ENCODE data around the gene CD300C. TPM values are rescaled to one million over a fixed set of nuclear protein-coding genes. Genes with fewer than 3 reads are reported as not detected.
"Not testable (repeated sequence)": the region's sequence is repeated elsewhere in the genome, so short reads cannot be mapped to it uniquely, and the experiment has no call there.

CD300C gene
- total RNA-seq, 1 donor from 2014 or later: 0.16 TPM

DNA sequence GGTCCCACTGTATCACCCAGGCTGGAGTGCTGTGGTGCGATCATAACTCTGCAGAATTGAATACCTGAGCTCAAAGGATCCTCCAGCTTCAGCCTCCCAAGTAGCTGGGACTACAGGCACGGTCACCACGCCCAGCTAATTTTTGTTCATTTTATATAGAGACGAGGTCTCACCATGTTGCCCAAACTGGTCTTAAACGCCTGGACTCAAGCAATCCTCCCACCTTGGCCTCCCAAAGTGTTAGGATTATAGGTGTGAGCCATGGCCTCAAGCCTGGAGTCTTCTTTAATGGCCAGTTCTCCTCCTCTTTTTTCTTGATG lies 15.1 kb downstream of the CD300C start:
- no peak for ATAC-seq

DNA sequence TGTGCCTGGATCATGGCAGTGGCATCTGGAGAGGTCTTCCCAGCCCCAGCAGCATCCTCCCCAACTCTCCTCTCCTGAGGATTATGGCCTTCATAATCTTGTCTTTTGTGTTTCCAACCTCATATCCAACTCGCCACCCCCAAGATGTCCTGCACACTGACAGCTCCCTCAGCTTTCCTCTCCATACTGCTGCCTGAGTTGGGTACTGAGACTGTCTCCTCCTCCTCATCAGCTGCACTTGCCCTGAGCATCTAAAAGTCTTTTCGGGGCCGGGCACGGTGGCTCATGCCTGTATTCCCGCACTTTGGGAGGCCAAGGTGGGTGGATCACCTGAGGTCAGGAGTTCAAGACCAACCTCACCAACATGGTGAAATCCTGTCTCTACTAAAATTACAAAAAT lies 16.7 kb downstream of the CD300C start:
- no peak for ATAC-seq

DNA sequence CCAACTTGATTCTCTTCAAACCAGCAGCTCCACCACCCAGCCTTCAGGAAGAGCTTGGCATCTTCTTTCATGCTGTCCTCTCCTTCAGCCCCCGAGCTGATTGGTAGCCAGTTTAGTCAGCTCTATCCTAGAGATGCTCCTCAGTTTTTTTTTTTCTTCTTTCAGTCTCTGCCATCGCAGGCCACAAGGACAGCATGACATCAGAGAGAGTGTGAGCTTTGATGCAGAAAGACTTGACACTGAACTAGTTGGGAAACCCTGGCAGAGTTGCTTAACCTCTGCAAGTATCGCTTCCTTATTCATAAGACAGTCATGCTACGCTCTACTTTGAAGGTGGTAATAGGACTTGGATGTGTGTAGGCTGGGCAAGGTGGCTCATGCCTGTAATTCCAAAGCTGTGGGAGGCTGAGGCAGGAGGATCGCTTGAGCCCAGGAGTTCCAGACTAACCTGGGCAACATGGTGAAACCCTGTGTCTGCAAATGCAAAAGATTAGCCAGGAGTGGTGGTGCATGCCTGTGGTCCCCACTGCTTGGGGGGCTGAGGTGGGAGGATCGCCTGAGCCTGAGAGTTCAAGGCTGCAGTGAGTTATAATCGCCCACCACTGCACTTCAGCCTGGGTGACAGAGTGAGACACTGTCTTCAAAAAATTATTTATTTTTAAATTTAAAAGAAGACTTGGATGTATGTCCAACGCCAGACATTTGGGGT lies 17.3 kb downstream of the CD300C start:
- ATAC-seq: peak; percentile 47

DNA sequence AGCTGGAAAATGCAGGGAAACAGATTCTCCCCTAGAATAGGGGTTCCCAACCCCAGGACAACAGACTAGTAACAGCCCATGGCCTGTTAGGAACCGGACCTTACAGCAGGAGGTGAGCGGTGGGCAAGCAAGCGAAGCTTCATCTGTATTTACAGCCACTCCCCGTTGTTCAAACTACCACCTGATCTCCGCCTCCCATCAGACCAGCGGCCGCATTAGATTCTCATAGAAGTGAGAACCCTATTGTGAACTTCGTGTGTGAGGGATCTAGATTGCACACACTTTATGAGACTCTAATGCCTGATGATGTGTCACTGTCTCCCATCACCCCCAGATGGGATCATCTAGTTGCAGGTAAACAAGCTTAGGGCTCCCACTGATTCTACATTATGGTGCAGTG lies 18.2 kb downstream of the CD300C start:
- no peak for ATAC-seq

DNA sequence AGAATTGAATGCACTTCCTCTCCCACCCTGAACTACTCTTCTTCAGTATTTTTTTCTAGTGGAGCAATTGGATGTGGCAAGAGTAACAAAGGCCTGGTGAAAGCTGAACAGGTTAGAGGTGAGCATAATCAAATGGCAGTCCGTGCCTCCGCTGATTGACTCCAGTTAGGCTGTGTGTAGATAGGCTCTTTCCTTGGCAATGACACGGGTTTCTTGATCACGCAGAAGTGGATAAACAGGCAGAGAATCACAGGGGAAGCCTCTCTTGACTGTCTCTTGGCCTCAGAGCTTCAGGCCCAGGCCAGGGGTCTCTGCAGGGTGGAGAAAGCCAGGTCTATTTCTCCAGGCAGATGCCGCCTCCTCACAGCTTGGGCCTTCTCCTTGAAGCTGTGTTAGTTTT lies 18.8 kb downstream of the CD300C start:
- ATAC-seq: no peak

DNA sequence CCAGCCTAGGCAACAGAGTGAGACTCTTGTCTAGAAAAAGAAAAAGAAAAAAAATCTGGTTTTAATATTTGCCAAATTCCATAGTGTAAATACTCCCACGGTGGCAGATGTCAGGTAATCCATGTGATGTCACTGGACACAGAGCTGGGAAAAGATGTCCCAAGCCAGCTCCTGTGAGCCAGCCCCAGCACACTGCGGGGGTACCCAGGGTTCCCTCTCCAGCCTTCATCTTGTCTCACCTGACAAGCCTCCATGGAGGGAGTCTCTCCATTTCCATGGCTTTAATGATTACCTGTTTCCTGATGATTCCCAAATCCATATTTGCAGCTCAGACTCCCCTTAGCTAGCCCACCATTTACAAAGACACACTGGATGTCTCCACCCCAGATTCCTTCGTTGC lies 19.2 kb downstream of the CD300C start:
- ATAC-seq: no peak

DNA sequence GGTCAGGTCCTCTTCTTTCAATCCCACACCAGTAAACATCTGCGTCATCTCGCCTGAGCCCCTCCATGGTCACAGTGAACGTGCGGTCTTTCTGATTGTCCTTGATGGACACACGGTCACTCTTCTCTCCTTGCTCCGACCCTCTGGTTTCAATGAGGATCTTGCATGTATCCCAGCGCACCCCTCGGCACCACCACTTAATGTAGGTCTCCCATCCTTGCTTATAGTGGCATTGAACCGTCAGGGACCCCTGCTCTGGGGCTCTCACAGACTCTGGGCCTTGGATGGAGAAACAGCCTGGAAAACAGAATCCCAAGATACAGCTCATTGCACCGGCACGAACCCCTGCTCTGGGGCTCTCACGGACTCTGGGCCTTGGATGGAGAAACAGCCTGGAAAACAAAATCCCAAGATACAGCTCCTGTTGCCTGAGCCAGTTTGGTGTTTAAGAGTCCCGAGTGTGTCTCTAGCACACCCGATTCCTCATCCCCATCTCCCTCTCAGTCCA lies 20.1 kb downstream of the CD300C start:
- no peak for ATAC-seq

DNA sequence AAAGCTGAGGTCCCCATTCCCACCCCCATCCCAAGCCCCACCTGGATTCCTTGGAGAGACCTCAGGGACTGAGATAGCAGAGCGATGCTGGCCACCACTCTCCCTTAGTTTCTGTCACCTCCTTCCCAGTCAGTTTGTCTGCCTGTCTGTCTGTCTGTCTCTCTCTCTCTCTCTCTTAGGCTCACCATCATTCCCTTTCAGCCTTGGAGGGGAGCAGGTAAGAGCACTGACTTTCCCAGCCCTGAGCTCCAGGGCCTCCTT lies 20.5 kb downstream of the CD300C start:
- ATAC-seq: no peak

DNA sequence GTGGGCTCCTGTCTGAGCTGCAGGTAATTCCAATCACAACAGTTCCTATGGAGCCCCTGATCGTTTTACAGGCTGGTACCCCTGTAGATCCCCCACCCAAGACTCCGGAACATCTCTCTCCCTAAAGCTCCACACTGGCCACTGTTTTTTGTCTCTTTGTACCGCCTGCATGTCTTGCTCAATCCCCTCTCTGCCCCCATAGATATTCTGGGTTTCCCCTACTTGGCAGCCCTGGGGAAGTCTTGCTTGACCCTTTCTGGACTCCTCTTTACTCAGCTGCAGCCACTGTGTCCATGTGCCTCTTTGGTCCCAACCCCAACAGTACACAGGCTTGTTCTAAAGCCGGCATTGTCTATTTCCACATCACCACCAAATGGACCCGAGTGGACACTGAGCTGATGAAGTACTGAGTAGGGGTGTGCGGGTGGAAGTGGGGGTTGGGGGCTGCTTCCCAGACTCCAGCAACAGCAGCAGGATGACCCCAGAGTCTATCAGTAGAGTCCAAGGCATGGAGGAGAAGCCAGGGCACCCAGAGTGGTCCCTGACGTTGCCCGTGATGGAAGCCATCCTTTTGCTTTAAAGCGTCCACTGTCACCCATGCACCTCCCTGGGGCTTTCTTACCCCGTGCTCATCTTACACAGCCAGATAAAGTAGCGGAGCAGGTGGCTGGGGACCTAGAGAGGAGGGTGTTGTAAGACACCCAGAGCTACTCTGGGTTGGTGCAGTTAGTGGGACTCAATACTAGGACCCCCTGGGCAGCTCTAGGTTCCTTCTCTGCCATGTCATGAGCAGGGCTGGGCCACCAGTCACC lies 21.1 kb downstream of the CD300C start:
- ATAC-seq: no peak

DNA sequence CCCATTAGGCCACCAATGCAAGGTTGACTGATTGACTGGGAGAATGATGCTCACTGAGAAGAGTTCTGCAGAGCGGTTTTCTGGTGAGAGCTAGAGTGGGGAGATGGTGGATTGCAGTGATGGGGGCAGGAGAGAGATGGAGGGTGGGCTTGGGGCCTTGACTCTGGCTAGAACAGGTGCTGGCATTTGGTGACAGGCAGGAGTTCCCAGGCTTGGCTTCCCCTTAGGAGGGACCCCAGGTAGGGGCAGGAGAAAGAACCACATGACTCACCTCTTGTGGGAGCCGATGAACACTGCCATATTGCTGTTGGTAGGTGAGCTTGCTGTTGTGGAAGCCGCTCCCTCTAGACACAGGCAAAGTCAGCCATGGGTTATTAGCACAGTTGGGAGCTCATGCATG lies 22.6 kb downstream of the CD300C start:
- ATAC-seq: no peak

DNA sequence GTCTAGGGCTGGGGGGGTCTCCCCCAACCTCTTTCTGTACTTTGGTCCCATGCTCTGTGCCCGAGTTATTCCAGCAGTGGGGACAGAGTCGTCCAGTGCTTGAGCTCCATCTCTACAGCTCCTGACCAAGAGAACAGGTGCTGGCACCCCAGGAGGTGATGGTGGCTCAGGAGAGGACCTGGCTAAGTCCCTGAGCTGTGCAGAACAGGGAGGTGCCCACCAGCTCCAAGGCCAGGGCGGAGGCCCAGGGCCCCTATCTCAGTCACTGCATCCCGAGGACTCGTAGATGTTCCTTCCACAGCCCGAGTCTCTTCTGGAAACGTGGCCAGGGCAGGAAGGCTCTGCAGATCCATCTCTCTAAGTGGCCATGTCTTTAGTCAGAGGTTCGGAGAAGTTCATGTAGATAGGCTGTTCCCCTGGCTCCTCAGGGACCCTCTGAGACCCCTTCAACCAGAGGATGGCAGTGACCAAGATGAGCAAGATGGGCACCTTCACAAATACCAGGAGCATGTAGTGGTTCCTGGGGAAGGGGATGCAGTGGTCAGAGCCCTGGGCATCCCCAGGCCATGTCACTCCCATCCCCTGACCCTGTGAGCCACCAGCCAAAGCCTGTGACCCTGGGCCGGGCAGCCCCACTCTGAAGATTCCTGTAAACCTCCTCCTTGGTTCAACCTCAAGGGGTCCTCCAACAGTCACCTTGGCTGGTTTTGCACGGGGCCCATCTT lies 23.4 kb downstream of the CD300C start:
- ATAC-seq: no peak

DNA sequence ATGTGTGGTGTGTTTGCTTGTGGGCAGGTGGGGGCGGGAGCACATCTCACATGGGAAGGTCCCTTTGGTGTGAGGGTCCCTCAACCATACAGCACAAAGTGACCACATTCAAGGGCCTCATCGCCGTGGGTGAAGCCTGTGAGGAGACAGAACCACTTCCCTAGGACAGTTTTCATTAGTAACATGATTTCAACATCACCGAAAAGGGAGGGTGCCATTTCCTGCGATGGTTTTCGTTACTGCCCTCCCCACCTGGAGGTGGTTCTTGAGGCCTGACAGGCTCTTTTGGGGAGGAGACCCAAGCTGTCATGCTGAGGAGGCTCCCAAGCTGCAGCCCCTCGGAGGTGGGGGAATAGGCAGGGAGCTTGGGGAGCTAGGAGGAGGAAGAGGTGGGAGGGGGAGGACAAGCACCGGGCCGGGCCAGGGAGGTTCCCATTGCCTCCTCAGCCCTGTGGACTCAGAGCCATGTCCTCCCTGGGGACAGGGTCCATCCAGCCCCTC lies 24.2 kb downstream of the CD300C start:
- no peak for ATAC-seq

DNA sequence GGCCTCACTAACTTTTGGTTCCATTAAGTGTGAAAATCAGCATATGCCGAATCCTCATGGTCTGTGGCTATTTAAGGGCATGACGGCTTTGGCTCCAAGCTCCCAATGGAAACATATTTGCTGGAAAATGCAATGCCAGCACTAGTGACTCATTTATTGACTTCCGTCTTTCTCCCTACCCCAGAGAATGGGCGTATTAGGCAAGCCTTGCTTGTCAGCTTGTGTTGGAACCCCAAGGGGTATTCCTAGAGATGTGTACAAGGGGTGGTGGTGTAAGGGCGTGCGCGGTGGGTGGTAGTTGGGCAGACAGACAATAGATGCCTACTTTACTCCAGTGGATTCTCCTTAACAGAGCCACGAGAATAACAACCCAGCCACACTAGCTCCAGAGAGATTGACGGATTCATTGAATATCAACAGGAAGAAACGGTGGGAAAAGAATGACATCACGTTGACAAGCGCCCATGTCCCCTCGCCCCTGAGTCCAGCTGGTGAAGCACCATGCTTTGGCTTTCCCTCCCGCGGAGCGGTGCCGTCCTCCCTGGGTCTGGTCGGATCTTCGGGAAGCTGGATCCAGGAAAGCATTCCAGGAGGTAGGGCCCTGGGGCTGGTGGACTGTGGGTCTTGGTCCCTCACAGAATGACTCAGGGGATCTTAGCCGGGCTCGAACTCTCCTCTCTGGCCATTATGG lies 25.0 kb downstream of the CD300C start:
- no peak for ATAC-seq

DNA sequence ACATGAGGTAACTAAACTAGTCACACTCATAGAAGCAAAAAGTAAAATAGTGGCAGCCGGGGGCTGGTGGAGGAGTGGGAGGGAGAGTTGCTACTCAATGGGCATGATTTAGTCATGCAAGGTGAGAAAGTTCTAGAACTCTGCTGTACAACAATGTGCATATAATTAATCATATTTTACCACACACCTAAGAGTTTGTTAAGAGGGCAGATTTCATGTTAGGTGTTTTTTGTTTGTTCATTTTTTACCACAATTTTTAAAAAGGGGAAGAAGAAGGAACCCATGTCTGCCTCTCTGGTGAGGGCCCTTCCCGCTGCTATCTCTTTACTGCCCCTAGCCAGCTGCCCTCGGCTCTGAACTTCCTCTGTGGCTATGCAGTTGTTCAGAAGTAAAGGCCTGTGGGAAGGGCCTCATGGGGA lies 25.9 kb downstream of the CD300C start:
- no peak for ATAC-seq

DNA sequence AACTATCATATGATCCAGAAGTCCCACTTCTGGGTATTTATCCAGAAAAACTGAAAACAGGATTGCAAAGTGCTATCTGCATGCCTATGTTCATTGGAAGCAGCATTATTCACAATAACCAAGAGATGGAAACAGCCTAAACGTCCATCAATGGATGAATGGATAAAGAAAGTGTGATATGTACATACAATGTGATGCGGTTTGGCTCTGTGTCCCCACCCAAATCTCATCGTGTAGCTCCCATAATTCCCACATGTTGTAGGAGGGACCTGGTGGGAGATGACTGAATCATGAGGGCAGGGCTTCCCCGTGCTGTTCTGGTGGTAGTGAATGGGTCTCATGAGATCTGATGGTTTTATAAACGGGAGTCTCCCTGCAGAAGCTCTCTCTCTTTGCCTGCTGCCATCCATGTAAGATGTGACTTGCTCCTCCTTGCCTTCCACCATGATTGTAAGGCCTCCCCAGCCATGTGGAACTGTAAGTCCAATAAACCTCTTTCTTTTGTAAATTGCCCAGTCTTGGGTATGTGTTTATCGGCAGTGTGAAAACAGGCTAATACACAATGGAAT lies 27.4 kb downstream of the CD300C start:
- ATAC-seq: not testable (repeated sequence)

DNA sequence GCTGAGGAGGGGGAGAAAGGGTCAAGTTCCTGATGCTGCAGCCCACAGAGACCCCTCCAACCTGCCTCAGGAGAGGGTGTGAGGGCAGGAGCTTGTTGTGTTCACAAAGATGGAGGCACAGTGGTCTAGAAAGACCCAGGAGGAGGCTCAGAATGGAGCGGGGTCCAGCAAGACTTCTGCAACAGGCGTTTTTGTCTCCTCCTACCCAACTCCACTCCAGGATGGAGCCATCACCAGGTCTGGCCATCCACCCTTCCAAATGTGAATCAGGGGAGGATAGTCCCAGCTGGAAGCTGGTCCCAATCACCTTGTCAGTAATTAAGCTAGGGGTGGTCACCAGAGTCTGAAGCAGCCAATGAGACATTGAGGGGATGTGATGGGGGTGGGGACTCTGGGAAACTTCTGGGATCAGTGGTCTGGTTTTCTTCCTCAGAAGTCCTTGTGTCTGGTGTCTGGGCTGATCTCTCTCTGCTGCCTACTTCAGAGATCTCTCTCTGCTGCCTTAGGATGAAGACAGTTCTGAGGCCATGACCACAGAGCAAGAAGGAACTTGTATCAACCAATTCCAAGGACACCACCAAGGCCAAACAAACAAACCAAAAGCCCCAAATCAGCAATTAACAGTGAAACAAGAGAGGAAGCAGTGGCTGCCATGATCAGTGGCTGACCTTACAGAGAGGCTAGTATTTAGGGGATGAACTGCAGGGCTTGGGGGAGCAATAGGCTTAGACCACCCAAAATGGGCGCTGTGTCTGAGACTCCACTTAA lies 29.2 kb downstream of the CD300C start:
- no peak for ATAC-seq

DNA sequence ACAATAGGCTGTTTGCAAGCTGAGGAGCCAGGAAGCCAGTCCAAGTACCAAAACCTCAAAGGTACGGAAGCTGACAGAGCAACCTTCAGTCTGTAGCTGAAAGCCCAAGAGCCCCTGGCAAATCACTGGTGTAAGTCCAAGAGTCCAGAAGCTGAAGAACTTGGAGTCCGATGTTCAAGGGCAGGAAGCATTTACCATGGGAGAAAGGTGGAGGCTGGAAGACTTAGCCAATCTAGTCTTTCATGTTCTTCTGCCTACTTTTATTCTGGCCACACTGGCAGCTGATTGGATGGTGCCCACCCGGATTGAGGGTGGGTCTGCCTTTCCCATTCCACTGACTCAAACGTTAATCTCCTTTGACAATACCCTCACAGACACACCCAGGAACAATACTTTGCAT lies 30.0 kb downstream of the CD300C start:
- no peak for ATAC-seq

DNA sequence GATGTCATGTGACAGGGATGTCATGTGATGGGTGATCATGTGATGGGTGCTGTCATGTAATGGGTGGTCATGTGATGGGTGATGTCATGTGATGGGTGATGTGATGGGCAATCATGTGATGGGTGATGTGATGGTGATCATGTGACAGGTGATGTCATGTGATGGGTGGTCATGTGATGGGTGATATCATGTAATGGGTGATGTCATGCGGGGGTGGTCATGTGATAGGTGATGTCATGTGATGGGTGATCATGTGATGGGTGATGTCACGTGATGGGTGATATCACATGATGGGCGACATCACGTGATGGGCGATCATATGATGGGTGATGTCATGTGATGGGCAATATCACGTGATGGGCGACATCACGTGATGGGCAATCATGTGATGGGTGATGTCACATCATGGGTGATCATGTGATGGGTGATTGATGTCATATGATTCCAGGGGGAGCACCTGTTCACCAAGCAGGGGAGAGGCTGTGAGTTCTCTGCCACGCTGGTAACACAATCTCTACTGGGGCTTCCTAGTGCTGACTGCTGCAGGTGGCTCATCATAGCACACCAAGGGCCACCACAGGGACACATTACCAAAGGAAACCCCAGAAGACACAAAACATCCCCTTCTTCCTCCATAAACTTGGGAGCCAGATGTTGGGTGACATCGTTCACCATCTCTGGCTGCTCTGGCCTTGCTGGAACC lies 31.1 kb downstream of the CD300C start:
- no peak for ATAC-seq

DNA sequence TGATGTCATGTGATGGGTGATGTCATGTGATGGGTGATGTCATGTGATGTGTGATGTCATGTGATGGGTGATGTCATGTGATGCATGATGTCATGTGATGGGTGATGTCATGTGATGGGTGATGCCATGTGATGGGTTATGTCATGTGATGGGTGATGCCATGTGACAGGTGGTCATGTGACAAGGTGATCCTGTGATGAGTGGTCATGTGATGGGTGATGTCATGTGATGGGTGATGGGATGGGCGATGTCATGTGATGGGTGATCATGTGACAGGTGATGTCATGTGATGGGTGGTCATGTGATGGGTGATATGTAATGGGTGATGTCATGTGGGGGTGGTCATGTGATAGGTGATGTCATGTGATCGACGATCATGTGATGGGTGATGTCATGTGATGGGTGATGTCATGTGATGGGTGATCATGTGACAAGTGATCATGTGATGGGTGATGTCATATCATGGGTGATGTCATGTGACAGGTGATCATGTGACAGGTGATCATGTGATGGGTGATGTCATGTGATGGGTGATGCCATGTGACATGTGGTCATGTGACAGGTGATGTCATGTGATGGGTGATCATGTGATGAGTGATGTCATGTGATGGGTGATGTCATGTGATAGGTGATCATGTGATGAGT lies 31.8 kb downstream of the CD300C start:
- ATAC-seq: no peak

DNA sequence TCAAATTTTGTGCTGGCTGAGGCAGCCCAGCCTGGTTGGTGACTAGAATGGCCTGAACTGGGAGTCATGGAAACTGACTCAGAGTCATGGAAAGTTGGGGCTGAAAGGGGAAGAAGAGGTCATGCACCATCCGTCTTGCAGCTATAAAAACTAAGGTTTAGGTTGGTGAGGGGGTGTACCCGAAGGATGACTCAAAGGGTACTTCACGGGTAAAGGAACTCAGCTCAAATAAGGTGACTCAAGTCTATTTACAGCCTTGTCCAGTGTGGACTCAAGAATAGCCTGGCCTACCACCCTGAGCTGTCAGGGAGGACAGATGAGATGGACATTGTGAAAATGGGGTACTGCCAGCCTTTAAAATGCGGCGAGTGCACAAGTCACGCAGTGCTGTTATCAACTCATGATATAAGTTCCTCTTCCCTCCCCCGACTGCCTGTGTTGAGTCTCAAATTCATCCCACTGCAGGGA lies 33.3 kb downstream of the CD300C start:
- peak; percentile 28 for ATAC-seq

DNA sequence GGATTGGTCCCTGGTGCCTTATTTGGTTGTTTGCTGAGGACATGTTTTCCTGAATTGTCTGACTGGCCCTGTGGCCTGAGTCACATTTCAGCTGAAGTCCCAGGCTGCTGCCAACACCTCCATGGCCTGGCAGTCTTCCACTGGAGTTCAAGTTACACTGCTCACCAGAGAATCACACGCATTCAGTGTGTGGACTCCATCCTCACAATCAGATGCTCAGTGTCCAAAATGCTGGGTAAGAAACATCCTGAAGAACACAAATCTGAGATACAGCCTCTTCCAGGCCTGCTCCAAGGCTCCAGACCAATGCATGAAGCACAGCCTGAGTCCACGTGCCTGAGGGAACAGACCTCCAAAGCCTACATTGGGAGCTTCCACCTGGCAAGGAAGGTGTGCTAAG lies 33.9 kb downstream of the CD300C start:
- ATAC-seq: peak; percentile 28
